ENCODE data around the gene LRP10.

The LRP10 gene

GRCh38 chr14:22918804-22919600, 47.5 kb downstream of the LRP10 start, which contains the start of gene RBM23:
Gene RBM23 (minus strand): TSS chr14:22919149.
- peak; percentile 100 for DNase-seq (ENCODE audit: low read depth, low spot score)

- no peak for DNase-seq (ENCODE audit: low read depth, low spot score)
These were observed 48.0 kb downstream of the LRP10 start for GRCh38 chr14:22919601-22919921.

GRCh38 chr14:22920697-22921096, 49.2 kb downstream of the LRP10 start:
- no peak for DNase-seq (ENCODE audit: low read depth, low spot score)

- DNase-seq (ENCODE audit: low read depth, low spot score), result no peak
These were observed 50.8 kb downstream of the LRP10 start for GRCh38 chr14:22922294-22922693.

GRCh38 chr14:22923746-22924145, 52.2 kb downstream of the LRP10 start:
- DNase-seq (ENCODE audit: low read depth, low spot score), result no peak

- DNase-seq (ENCODE audit: low read depth, low spot score), result no peak
These were observed 54.0 kb downstream of the LRP10 start for GRCh38 chr14:22925513-22925912.

- no peak for DNase-seq (ENCODE audit: low read depth, low spot score)
These were observed 54.8 kb downstream of the LRP10 start for GRCh38 chr14:22926316-22926715.

- DNase-seq (ENCODE audit: low read depth, low spot score), result no peak
These were observed 56.9 kb downstream of the LRP10 start for GRCh38 chr14:22928237-22929103.

- DNase-seq (ENCODE audit: low read depth, low spot score), result peak; percentile 100
These were observed 57.8 kb downstream of the LRP10 start, which contains the start of gene PRMT5 for GRCh38 chr14:22929104-22929960. Gene PRMT5 (minus strand): TSS chr14:22929376. CDS start chr14:22929361, 15 bp downstream.

GRCh38 chr14:22929961-22930364, 58.4 kb downstream of the LRP10 start:
- peak; percentile 22 for DNase-seq (ENCODE audit: low read depth, low spot score)
